MCF 10A (cell line): ENCODE measurements around the gene CHRM2. TPM values are rescaled to one million over a fixed set of nuclear protein-coding genes. Genes with fewer than 3 reads are reported as not detected.
A peak's percentile ranks its signal among the peaks of the same experiment; 100 is the strongest.

ENCODE experiments used
- BruUV-seq: library from RNA; stranded (reverse); fragments of 400-500 nt; replicated peaks from 2 replicates; lab custom pipeline; 2021; lab: Mats Ljungman, UMichigan
- CTCF ChIA-PET: fragments of 300-600 bp; sonication (Branson Sonifier 250); formaldehyde crosslinking; extraction: SDS; loops from one replicate; lab custom pipeline; 2021; ENCODE audit warnings: antibody characterized with exemption, inconsistent platforms; lab: Yijun Ruan, JAX
- POLR2A ChIA-PET: fragments of 300-600, 350-650 bp; sonication (Branson Sonifier 250); formaldehyde crosslinking; extraction: SDS; loops from one replicate; lab custom pipeline; 2020; ENCODE audit warnings: antibody characterized with exemption, inconsistent platforms; lab: Yijun Ruan, JAX
- DNase-seq: peaks from one replicate; pipeline ENCODE4 v3.0.0-alpha.2; 2018; ENCODE audit not compliant: unreplicated experiment
- H3K27ac Mint-ChIP-seq: one replicate; pipeline ENCODE4 v1.8.0; 2022; ENCODE audit warnings: mild to moderate bottlenecking, low read depth, mixed read lengths; ENCODE audit not compliant: unreplicated experiment
- H3K27me3 Mint-ChIP-seq: one replicate; pipeline ENCODE4 v1.8.0; 2022; ENCODE audit warnings: mixed read lengths; ENCODE audit not compliant: insufficient read depth, unreplicated experiment
- H3K36me3 Mint-ChIP-seq: one replicate; pipeline ENCODE4 v1.8.0; 2022; ENCODE audit warnings: mild to moderate bottlenecking, moderate library complexity, mixed read lengths; ENCODE audit not compliant: insufficient read depth, unreplicated experiment
- H3K4me1 Mint-ChIP-seq: one replicate; pipeline ENCODE4 v1.8.0; 2022; ENCODE audit warnings: mixed read lengths; ENCODE audit not compliant: insufficient read depth, unreplicated experiment
- H3K4me3 Mint-ChIP-seq: one replicate; pipeline ENCODE4 v1.8.0; 2022; ENCODE audit warnings: mild to moderate bottlenecking, moderate library complexity, mixed read lengths; ENCODE audit not compliant: unreplicated experiment
- H3K9me3 Mint-ChIP-seq: one replicate; pipeline ENCODE4 v1.8.0; 2022; ENCODE audit warnings: mixed read lengths; ENCODE audit not compliant: unreplicated experiment
- intact Hi-C: fragments of 100-400 bp; cut with micrococcal nuclease; formaldehyde crosslinking; loops from 2 replicates; pipeline ENCODE4 v1.14.1; 2022
- total RNA-seq: library from RNA; stranded (reverse); gene quantifications from 2 replicates; pipeline ENCODE4 v1.2.3, GENCODE V29; 2022
- TF ChIP-seq, protein P1 (sequence below): fragments of 200-600 bp; IDR thresholded peaks from one replicate; pipeline ENCODE4 v1.8.0; 2022; ENCODE audit warnings: antibody characterized with exemption, mild to moderate bottlenecking; ENCODE audit not compliant: unreplicated experiment

Gene CHRM2
- total RNA-seq, 1 experiment from 2014 or later: not detected

- no peak overlapping the region for H3K27ac Mint-ChIP-seq
- TF ChIP-seq, protein P1, sequence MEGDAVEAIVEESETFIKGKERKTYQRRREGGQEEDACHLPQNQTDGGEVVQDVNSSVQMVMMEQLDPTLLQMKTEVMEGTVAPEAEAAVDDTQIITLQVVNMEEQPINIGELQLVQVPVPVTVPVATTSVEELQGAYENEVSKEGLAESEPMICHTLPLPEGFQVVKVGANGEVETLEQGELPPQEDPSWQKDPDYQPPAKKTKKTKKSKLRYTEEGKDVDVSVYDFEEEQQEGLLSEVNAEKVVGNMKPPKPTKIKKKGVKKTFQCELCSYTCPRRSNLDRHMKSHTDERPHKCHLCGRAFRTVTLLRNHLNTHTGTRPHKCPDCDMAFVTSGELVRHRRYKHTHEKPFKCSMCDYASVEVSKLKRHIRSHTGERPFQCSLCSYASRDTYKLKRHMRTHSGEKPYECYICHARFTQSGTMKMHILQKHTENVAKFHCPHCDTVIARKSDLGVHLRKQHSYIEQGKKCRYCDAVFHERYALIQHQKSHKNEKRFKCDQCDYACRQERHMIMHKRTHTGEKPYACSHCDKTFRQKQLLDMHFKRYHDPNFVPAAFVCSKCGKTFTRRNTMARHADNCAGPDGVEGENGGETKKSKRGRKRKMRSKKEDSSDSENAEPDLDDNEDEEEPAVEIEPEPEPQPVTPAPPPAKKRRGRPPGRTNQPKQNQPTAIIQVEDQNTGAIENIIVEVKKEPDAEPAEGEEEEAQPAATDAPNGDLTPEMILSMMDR: no peak
- H3K9me3 Mint-ChIP-seq: no peaks in the 10 kb centered on the region
- ChIA-PET CTCF (interaction anchor here (0.6 kb wide), 1 partner anchor 1233 kb away, joined by 3 read pairs; no protein-coding TSS in a partner anchor), POLR2A (no interaction called here)
- BruUV-seq: no TSS peak
- intact Hi-C loops: no loop called here
- peaks cover 19% of the 10 kb centered on the region for H3K27me3 Mint-ChIP-seq
- no peaks in the 10 kb centered on the region for H3K36me3 Mint-ChIP-seq
- H3K4me3 Mint-ChIP-seq: no peak overlapping the region
- no peaks in the 10 kb centered on the region for H3K4me1 Mint-ChIP-seq
- DNase-seq: no peak
Measured at GRCh38 chr7:136942994-136943393, 74.5 kb downstream of the CHRM2 start.

DNA sequence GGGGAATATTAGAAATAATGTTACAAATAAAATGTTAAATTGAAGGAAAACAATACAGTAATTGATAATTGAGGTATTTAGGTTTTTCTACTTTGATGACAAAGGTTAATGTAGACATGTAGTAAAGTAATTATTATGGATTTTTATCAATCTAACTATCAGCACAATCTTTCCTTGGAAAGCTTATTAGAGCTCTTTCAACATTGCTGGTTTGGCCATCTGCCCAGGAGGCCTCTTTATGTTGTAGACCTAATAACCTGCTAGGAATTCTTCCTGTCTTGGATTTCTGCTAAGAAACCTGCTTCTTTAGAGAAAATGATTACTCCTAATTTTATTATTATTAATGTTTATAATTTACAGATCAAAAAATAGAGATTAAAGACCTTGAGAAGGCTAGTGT is 78.9 kb downstream of the CHRM2 start:
- no peaks in the 10 kb centered on the region for H3K9me3 Mint-ChIP-seq
- no TSS peak for BruUV-seq
- intact Hi-C loops: no loop called here
- ChIA-PET POLR2A (no interaction called here), CTCF (no interaction called here)
- peak; percentile 9 for DNase-seq
- H3K27me3 Mint-ChIP-seq: peaks cover 18% of the 10 kb centered on the region
- no peak overlapping the region for H3K27ac Mint-ChIP-seq
- no peak overlapping the region for H3K4me3 Mint-ChIP-seq
- H3K36me3 Mint-ChIP-seq: no peaks in the 10 kb centered on the region
- H3K4me1 Mint-ChIP-seq: no peaks in the 10 kb centered on the region
- TF ChIP-seq, protein P1: no peak

GRCh38 chr7:136950331-136950730 is 81.9 kb downstream of the CHRM2 start:
- intact Hi-C loops: no loop called here
- POLR2A ChIA-PET: no interaction called here

DNA sequence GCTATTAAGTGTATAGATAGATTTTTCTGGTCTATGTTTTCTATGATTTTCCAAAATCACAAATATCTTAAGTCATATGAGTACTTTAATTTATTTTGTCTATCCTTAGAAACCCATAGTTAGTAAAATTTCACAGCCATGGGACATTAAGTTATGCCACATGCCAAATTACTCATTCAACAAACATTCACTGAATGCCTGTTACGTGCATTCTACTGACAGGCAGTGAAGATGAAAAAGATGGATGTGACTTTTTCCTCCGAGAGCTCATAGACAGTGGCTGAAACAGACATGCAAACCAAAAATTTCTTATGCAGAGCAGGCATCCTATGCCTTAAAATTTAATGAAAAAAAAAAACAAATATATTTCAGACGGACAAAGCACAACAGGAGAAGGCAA is 84.9 kb downstream of the CHRM2 start:
- TF ChIP-seq, protein P1: no peak
- peak; percentile 24 for DNase-seq
- no peak overlapping the region for H3K4me3 Mint-ChIP-seq
- H3K9me3 Mint-ChIP-seq: no peaks in the 10 kb centered on the region
- H3K4me1 Mint-ChIP-seq: no peaks in the 10 kb centered on the region
- ChIA-PET CTCF (no interaction called here), POLR2A (no interaction called here)
- no peaks in the 10 kb centered on the region for H3K27me3 Mint-ChIP-seq
- no TSS peak for BruUV-seq
- H3K27ac Mint-ChIP-seq: no peak overlapping the region
- no peaks in the 10 kb centered on the region for H3K36me3 Mint-ChIP-seq
- intact Hi-C loops: no loop called here

More at GRCh38 chr7:136950331-136950730, 81.9 kb downstream of the CHRM2 start:
- Mint-ChIP-seq H3K27ac (no peak overlapping the region), H3K27me3 (no peaks in the 10 kb centered on the region), H3K4me1 (no peaks in the 10 kb centered on the region), H3K36me3 (no peaks in the 10 kb centered on the region), H3K4me3 (no peak overlapping the region), H3K9me3 (no peaks in the 10 kb centered on the region)
- DNase-seq: no peak
- CTCF ChIA-PET: no interaction called here
- TF ChIP-seq, protein P1: no peak
- no TSS peak for BruUV-seq
